GM23338 (cell line): ENCODE results near the gene ZNF831. TPM values are rescaled to one million over a fixed set of nuclear protein-coding genes. Genes with fewer than 3 reads are reported as not detected.

Experiments used
- ATAC-seq: fragments of 200-7000 bp; cut with Tn5 transposase; 3 replicates; pipeline ENCODE4 v1.9.1; 2020
- DNase-seq: peaks from one replicate; pipeline ENCODE4 v3.0.0-alpha.2; 2015; ENCODE audit warnings: low spot score
- H2AFZ ChIP-seq: fragments of 200-600 bp; sonication (generic); 2 replicates; pipeline ENCODE4 v1.8.0; 2016; ENCODE audit warnings: antibody characterized with exemption, mild to moderate bottlenecking, moderate library complexity
- H3F3A ChIP-seq: fragments of 200-600 bp; sonication (generic); replicated peaks from 2 replicates; pipeline ENCODE4 v1.8.0; 2017; ENCODE audit warnings: antibody characterized with exemption, mixed run types, low read depth
- H3K27ac ChIP-seq: fragments of 200-600 bp; sonication (generic); 2 replicates; pipeline ENCODE4 v1.6.1; 2016; ENCODE audit warnings: low read depth
- H3K27me3 ChIP-seq: fragments of 200-600 bp; sonication (generic); 2 replicates; pipeline ENCODE4 v1.8.0; 2016; ENCODE audit warnings: mild to moderate bottlenecking, mixed run types, moderate library complexity; ENCODE audit not compliant: insufficient read depth
- H3K36me3 ChIP-seq: fragments of 200-600 bp; sonication (generic); 2 replicates; pipeline ENCODE4 v1.8.0; 2016; ENCODE audit warnings: mild to moderate bottlenecking; ENCODE audit not compliant: insufficient read depth
- H3K4me1 ChIP-seq: fragments of 200-600 bp; sonication (generic); 2 replicates; pipeline ENCODE4 v1.8.0; 2016; ENCODE audit warnings: mild to moderate bottlenecking, moderate library complexity; ENCODE audit not compliant: insufficient read depth
- H3K4me2 ChIP-seq: fragments of 200-600 bp; sonication (generic); 2 replicates; pipeline ENCODE4 v1.7.1; 2017; ENCODE audit warnings: mixed run types
- H3K4me3 ChIP-seq: fragments of 200-600 bp; sonication (generic); 2 replicates; pipeline ENCODE4 v1.6.1; 2016; ENCODE audit warnings: mixed run types
- H3K79me2 ChIP-seq: fragments of 200-600 bp; sonication (generic); replicated peaks from 2 replicates; pipeline ENCODE4 v1.8.0; 2017; ENCODE audit warnings: mild to moderate bottlenecking; ENCODE audit not compliant: insufficient read depth
- H3K9me2 ChIP-seq: fragments of 200-600 bp; sonication (generic); 2 replicates; pipeline ENCODE4 v1.8.0; 2017; ENCODE audit not compliant: insufficient read depth
- H4K20me1 ChIP-seq: fragments of 200-600 bp; sonication (generic); replicated peaks from 2 replicates; pipeline ENCODE4 v1.8.0; 2017; ENCODE audit warnings: mild to moderate bottlenecking; ENCODE audit not compliant: insufficient read depth
- H3K27ac Mint-ChIP-seq: 2 replicates; pipeline ENCODE4 v1.8.0; 2020; ENCODE audit warnings: inconsistent platforms, mild to moderate bottlenecking, moderate library complexity, mixed read lengths
- H3K27me3 Mint-ChIP-seq: 3 replicates; pipeline ENCODE4 v1.8.0; 2022; ENCODE audit warnings: low read depth, mild to moderate bottlenecking, moderate library complexity, mixed read lengths, inconsistent platforms; ENCODE audit not compliant: insufficient read depth, poor library complexity
- H3K36me3 Mint-ChIP-seq: 3 replicates; pipeline ENCODE4 v1.8.0; 2021; ENCODE audit warnings: low read depth, mild to moderate bottlenecking, inconsistent platforms, moderate library complexity, mixed read lengths
- H3K4me1 Mint-ChIP-seq: 3 replicates; pipeline ENCODE4 v1.8.0; 2020; ENCODE audit warnings: mild to moderate bottlenecking, inconsistent platforms, mixed read lengths
- H3K4me3 Mint-ChIP-seq: 3 replicates; pipeline ENCODE4 v1.8.0; 2021; ENCODE audit warnings: moderate library complexity, mild to moderate bottlenecking, inconsistent platforms, mixed read lengths
- H3K9me3 Mint-ChIP-seq: 3 replicates; pipeline ENCODE4 v1.8.0; 2020; ENCODE audit warnings: moderate library complexity, mild to moderate bottlenecking, inconsistent platforms, mixed read lengths
- CTCF ChIP-seq, 2 experiments: fragments of 200-600 bp in 1 of 2; sonication (generic) in 1 of 2; conservative IDR thresholded peaks; 2 replicates each; pipeline versions ENCODE4 v1.5.1 to v1.6.1; 2016 to 2017; ENCODE audit warnings: antibody characterized with exemption in 2 of 2, low read depth in 2 of 2, mild to moderate bottlenecking in 2 of 2, moderate library complexity in 1 of 2
- EZH2 ChIP-seq: fragments of 200-600 bp; sonication (generic); IDR thresholded peaks from one replicate; pipeline ENCODE4 v1.8.0; 2017; ENCODE audit warnings: antibody characterized with exemption, mild to moderate bottlenecking, low read depth; ENCODE audit not compliant: unreplicated experiment
- NANOG ChIP-seq: IDR thresholded peaks from 2 replicates; pipeline ENCODE4 v1.6.1; 2016; ENCODE audit warnings: antibody characterized with exemption, borderline replicate concordance
- polyA plus RNA-seq: library from polyadenylated mRNA; unstranded; fragments of >200 nt; fragmentation: Nextera tagmentation; extraction: Ambion mirVana; gene quantifications from 2 replicates; pipeline ENCODE4 v1.2.1, GENCODE V29; 2016
- total RNA-seq: library from RNA; depleted of rRNA; stranded (reverse); fragments of >200 nt; shearing (Covaris generic); gene quantifications from 2 replicates; pipeline ENCODE4 v1.2.3, GENCODE V29; 2014
- TF ChIP-seq, protein P1 (sequence below): fragments of 250-450 bp; sonication (Bioruptor Pico); IDR thresholded peaks from 2 replicates; pipeline ENCODE4 v1.5.0; 2020; ENCODE audit warnings: mild to moderate bottlenecking, moderate library complexity

ZNF831 gene
- total and polyA plus RNA-seq, 2 experiments from 2014 or later, result not detected

DNA sequence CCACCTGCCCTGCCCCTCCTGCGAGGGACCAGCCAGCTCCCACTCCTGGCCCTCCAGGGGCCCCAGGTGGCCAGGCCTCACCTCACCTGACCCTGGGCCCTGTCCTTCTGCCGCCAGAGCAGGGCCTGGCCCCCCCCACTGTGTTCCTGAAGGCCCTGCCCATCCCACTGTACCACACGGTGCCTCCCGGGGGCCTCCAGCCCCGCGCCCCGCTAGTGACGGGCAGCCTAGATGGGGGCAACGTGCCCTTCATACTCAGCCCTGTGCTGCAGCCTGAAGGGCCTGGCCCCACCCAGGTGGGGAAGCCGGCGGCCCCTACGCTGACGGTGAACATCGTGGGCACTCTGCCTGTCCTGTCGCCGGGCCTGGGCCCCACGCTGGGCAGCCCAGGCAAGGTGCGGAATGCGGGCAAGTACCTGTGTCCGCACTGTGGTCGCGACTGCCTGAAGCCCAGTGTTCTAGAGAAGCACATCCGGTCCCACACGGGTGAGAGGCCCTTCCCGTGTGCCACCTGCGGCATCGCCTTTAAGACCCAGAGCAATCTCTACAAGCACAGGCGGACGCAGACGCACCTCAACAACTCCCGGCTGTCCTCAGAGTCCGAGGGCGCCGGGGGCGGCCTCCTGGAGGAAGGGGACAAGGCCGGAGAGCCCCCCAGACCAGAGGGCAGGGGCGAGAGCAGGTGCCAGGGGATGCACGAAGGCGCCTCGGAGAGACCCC lies 27.6 kb downstream of the ZNF831 start:
- Histone ChIP-seq H3K9me2 (no peaks in the 10 kb centered on the region), H3K27ac (no peak overlapping the region), H3K27me3 (no peaks in the 10 kb centered on the region), H3K4me2 (no peak overlapping the region), H3K36me3 (no peaks in the 10 kb centered on the region), H3K4me1 (no peaks in the 10 kb centered on the region), H3K79me2 (no peaks in the 10 kb centered on the region), H2AFZ (no peak overlapping the region; the same call in 1 of the 2 replicates), H3F3A (no peaks in the 10 kb centered on the region), H3K4me3 (no peak overlapping the region), H4K20me1 (no peaks in the 10 kb centered on the region)
- Mint-ChIP-seq H3K4me1 (no peaks in the 10 kb centered on the region), H3K4me3 (no peak overlapping the region), H3K27me3 (peaks cover 8% of the 10 kb centered on the region), H3K36me3 (no peaks in the 10 kb centered on the region), H3K27ac (no peak overlapping the region), H3K9me3 (no peaks in the 10 kb centered on the region)
- DNase-seq (no peak), ATAC-seq (peak; percentile 23)
- TF ChIP-seq CTCF (conservative IDR thresholded peaks at IDR 0.05; ENCODE audit: low read depth in 2 of 2) (no peak), NANOG (no peak), EZH2 (no peak)
- TF ChIP-seq, protein P1, sequence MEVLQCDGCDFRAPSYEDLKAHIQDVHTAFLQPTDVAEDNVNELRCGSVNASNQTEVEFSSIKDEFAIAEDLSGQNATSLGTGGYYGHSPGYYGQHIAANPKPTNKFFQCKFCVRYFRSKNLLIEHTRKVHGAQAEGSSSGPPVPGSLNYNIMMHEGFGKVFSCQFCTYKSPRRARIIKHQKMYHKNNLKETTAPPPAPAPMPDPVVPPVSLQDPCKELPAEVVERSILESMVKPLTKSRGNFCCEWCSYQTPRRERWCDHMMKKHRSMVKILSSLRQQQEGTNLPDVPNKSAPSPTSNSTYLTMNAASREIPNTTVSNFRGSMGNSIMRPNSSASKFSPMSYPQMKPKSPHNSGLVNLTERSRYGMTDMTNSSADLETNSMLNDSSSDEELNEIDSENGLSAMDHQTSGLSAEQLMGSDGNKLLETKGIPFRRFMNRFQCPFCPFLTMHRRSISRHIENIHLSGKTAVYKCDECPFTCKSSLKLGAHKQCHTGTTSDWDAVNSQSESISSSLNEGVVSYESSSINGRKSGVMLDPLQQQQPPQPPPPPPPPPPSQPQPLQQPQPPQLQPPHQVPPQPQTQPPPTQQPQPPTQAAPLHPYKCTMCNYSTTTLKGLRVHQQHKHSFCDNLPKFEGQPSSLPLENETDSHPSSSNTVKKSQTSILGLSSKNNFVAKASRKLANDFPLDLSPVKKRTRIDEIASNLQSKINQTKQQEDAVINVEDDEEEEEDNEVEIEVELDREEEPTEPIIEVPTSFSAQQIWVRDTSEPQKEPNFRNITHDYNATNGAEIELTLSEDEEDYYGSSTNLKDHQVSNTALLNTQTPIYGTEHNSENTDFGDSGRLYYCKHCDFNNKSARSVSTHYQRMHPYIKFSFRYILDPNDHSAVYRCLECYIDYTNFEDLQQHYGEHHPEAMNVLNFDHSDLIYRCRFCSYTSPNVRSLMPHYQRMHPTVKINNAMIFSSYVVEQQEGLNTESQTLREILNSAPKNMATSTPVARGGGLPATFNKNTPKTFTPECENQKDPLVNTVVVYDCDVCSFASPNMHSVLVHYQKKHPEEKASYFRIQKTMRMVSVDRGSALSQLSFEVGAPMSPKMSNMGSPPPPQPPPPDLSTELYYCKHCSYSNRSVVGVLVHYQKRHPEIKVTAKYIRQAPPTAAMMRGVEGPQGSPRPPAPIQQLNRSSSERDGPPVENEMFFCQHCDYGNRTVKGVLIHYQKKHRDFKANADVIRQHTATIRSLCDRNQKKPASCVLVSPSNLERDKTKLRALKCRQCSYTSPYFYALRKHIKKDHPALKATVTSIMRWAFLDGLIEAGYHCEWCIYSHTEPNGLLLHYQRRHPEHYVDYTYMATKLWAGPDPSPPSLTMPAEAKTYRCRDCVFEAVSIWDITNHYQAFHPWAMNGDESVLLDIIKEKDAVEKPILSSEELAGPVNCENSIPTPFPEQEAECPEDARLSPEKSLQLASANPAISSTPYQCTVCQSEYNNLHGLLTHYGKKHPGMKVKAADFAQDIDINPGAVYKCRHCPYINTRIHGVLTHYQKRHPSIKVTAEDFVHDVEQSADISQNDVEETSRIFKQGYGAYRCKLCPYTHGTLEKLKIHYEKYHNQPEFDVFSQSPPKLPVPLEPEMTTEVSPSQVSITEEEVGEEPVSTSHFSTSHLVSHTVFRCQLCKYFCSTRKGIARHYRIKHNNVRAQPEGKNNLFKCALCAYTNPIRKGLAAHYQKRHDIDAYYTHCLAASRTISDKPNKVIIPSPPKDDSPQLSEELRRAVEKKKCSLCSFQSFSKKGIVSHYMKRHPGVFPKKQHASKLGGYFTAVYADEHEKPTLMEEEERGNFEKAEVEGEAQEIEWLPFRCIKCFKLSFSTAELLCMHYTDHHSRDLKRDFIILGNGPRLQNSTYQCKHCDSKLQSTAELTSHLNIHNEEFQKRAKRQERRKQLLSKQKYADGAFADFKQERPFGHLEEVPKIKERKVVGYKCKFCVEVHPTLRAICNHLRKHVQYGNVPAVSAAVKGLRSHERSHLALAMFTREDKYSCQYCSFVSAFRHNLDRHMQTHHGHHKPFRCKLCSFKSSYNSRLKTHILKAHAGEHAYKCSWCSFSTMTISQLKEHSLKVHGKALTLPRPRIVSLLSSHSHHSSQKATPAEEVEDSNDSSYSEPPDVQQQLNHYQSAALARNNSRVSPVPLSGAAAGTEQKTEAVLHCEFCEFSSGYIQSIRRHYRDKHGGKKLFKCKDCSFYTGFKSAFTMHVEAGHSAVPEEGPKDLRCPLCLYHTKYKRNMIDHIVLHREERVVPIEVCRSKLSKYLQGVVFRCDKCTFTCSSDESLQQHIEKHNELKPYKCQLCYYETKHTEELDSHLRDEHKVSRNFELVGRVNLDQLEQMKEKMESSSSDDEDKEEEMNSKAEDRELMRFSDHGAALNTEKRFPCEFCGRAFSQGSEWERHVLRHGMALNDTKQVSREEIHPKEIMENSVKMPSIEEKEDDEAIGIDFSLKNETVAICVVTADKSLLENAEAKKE, result no peak
